Bronchus fibroblast of lung (primary cell): Measurements from ENCODE around the gene ABCD3. TPM values are rescaled to one million over a fixed set of nuclear protein-coding genes. Genes with fewer than 3 reads are reported as not detected.

ENCODE experiments used
- total RNA-seq: library from RNA; depleted of rRNA; stranded (reverse); fragments of >200 nt; gene quantifications from 2 replicates; pipeline ENCODE4 v1.2.3, GENCODE V29; 2015

ABCD3 gene
- 24.4 and 27.4 TPM in 2 replicates for total RNA-seq

GRCh38 chr1:94417978-94418663 lies at the start of gene ABCD3:
ABCD3 (plus strand) TSS chr1:94418389; CDS start chr1:94418479, 90 bp downstream.

GRCh38 chr1:94541246-94542087 lies 123.3 kb downstream of the ABCD3 start, which contains the start of gene F3:
F3 (minus strand) TSS chr1:94541759; CDS start chr1:94541636, 123 bp downstream.

Other genes with a start within 250 kb of the ABCD3 start
- gene ARHGAP29, start 180.8 kb upstream of the ABCD3 start, total RNA-seq, result 24.2 and 29.1 TPM in 2 replicates
- gene F3, start 123.4 kb downstream of the ABCD3 start, total RNA-seq, result 10.3 and 11.1 TPM in 2 replicates